GM10248 (cell line): ENCODE results near the gene TMEM63A.
"Not testable (repeated sequence)": the region's sequence is repeated elsewhere in the genome, so short reads cannot be mapped to it uniquely, and the experiment has no call there.

ENCODE experiments used
- CTCF ChIA-PET: fragments of 300-600 bp; sonication (Branson Sonifier 250); formaldehyde crosslinking; extraction: SDS; loops from one replicate; lab custom pipeline; 2021; ENCODE audit warnings: antibody characterized with exemption; lab: Yijun Ruan, JAX
- POLR2A ChIA-PET: fragments of 350-650 bp; sonication (Branson Sonifier 250); formaldehyde crosslinking; extraction: SDS; loops from one replicate; lab custom pipeline; 2020; ENCODE audit warnings: antibody characterized with exemption; lab: Yijun Ruan, JAX
- DNase-seq: peaks from one replicate; pipeline ENCODE4 v3.0.0; 2012; ENCODE audit errors: extremely low spot score
- TF ChIP-seq, protein P1 (sequence below): IDR thresholded peaks from 2 replicates; pipeline ENCODE4 v1.5.1; 2012; ENCODE audit warnings: mild to moderate bottlenecking, low read depth; ENCODE audit errors: extremely low read depth, missing control alignments, control extremely low read depth

Gene TMEM63A

DNA sequence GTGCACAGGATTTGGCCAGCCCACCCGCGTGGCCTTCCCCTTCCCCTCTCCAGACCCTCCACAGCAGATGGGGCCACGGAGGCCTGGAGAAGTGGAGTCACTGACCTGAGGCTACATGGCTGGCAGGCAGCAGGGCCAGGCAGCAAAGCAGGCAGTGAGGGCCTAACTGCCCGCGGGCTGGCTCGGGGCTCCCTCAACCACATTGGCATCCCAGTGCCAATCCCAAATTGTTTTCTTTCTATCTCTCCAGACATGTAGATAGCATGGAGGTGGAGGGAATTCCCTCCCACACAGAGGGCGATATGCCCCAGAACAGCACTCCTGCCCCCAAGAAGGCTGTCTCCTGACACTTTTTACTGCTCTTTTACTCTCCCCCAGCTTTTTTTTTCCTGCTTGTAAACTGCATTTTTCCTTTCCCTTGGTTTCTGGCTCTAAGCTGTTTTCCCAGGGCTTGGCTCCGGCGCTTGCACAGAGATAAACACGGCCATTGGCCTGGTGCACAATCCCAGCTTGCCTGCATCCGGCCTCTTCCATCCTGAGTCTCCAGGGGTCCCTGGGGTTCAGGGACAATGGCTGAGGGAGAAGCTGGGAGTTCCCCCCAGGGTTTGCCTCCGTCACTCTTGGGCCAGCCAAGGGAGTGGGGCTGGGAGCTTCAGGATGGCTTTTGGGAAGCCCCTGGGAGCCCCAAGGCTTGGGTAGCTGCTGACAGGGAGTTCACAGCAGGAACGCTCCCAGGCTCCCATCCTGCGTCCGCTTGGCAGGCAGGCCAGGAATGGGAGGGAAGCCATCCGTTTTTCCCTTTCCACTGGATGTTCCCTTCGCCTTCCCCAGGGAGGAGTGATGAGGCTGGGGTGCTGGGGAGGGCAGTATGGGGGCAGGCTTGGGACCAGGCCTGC is 65.3 kb downstream of the TMEM63A start:
- POLR2A ChIA-PET = no interaction called here
- CTCF ChIA-PET = interaction anchor here (1.1 to 1.2 kb wide), 2 partner anchors 11 to 45 kb away, joined by 3 read pairs; no protein-coding TSS in a partner anchor
- no peak for DNase-seq
- TF ChIP-seq, protein P1, sequence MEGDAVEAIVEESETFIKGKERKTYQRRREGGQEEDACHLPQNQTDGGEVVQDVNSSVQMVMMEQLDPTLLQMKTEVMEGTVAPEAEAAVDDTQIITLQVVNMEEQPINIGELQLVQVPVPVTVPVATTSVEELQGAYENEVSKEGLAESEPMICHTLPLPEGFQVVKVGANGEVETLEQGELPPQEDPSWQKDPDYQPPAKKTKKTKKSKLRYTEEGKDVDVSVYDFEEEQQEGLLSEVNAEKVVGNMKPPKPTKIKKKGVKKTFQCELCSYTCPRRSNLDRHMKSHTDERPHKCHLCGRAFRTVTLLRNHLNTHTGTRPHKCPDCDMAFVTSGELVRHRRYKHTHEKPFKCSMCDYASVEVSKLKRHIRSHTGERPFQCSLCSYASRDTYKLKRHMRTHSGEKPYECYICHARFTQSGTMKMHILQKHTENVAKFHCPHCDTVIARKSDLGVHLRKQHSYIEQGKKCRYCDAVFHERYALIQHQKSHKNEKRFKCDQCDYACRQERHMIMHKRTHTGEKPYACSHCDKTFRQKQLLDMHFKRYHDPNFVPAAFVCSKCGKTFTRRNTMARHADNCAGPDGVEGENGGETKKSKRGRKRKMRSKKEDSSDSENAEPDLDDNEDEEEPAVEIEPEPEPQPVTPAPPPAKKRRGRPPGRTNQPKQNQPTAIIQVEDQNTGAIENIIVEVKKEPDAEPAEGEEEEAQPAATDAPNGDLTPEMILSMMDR = no peak

DNA sequence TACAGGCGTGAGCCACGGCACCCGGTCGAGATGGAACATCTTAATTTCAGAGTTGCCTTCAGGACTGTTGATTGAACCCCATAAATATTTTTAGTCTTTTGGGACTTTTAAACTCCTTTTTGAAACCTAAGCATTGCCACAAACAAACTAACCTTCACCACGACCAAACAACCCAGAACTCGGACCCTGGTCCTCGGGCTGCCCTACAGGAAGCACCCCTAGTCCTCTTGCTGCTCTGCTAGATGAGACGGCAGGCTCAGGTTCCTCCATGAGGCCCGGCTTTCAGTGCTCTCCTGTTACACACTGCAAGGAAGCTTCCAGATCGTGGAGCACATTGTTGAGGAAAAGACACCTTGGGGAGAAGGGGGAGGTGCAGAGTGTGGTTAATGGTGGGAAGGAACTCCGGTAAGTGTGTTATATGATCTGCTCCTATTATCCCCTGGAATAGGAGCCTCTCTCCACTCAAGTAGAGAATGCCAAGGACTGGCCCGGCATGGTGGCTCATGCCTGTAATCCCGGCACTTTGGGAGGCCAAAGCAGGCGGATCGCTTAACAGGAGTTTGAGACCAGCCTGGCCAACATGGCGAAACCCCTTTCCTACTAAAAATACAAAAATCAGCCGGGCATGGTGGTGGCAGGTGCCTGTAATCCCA is 66.5 kb downstream of the TMEM63A start:
- TF ChIP-seq, protein P1 = no peak
- no peak for DNase-seq
- ChIA-PET CTCF (interaction anchor here (1.1 to 1.2 kb wide), 2 partner anchors 10 to 44 kb away, joined by 3 read pairs; no protein-coding TSS in a partner anchor), POLR2A (no interaction called here)

DNA sequence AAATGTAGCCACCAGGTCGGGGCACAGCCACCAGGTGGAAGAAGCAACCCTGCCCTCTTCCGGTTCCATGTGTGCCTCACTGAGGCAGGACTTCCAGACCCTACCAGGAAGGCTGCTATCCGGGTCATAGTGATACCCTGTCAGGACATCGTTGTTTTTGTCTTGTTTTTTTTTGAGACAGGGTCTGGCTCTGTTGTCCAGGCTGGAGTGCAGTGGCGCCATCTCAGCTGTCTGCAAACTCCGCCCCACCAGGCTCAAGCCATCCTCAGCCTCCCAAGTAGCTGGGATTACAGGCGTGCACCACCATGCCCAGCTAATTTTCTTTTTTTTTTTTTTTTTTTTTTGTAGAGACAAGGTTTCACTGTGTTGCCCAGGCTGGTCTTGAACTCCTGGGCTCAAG is 67.1 kb downstream of the TMEM63A start:
- POLR2A ChIA-PET, CTCF ChIA-PET, DNase-seq: not testable (repeated sequence)

DNA sequence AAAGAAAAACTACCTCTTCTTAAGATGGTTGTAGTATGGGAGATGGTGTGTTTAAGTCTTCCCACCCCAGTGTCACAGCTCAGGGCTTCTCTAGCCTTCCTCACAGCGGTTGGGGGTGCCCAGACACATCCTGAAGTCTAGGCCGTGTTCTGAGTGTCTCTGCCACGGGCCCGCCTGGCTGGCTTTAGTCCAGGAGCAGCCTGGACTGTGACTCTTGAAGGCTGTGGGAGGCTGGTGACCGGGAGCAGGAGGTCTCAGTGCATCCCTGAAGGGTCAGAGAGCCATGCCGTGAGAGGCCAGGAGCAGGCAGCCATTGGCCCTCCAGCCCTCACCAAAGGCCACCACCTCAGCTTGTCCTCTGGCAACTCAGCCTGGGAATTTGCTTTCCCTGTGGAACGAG is 67.8 kb downstream of the TMEM63A start:
- no peak for DNase-seq
- ChIA-PET CTCF (interaction anchor here (0.9 to 1.2 kb wide), 2 partner anchors 22 to 340 kb away, joined by 3 to 4 read pairs; no protein-coding TSS in a partner anchor), POLR2A (no interaction called here)
- TF ChIP-seq, protein P1 = no peak

DNA sequence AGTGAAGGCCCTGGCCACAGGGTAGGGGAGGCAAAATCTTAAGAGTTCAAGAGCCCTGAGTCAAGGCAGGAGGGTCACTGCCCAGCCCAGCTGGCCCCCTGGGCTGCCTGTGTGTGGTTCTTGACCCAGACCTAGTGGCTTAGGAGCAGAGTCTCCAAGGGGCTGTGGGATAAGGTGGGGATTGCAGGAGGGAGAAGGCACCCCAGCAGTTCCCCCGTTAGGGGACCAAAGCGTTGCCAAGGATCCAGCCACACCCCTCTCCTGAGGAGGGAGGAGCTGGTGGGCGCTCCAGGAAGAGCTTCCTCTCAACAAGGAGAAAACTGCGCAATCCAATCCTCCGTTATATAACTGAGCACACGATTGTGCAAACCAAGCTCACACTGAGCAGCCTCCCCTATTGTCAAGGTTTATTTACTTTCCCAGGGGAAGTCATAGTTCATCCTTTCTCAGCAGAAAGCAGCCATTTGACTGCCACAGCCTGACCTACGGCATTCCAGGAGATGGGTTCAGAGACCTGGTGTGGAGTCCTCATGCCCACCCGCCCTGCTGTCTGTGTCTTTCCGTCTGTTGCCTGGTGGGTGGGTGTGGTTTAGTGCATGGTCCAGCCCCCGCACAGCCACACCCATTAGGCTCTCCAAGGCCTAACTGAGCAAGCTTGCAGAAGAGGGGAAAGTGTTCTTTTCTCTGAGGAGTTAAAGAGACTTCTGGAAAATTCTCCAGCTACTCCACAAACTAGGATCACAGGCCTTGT is 68.8 kb downstream of the TMEM63A start:
- POLR2A ChIA-PET = no interaction called here
- CTCF ChIA-PET = interaction anchor here (0.9 to 5.7 kb wide), 3 partner anchors 21 to 339 kb away, joined by 3 to 26 read pairs (median 4); partner anchors contain the start of gene SRP9

DNA sequence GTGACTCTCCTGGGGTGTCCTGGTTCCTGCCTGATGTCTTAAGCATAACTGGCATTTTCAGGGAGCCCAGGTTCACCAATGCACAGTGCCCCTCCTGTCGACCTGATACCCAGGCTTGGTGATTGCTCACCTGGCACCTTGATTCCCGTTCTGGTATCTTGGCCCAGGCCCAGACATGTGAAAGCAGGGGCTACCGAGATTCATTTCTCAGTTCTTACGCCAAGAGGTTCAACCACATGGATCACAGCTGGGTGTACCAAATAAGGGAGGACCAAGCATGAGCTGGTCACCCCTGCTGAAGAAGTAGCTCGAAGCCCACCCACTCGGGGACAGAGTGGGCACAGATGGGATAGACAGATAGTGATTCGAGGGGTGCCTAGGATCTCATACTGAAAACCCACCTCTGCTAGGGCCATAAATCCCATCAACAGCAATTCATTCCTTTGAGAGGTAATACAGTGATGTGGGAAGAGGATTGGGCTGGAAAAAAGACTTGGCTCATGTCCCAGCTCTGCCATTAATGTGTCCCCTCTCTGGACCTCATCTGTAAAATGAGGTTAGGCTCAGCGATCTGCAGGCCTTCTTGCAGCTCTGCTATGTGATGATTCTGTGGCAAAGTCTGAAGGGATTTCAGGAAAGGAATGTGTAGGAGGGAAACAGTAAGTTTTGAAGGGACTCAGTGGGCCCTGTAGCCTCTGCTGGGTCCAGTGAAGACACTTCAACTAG is 69.5 kb downstream of the TMEM63A start:
- DNase-seq = no peak
- ChIA-PET CTCF (interaction anchor here (1.3 to 5.7 kb wide), 3 partner anchors 34 to 99 kb away, joined by 3 to 26 read pairs (median 4); partner anchors contain the start of gene SRP9), POLR2A (no interaction called here)
- TF ChIP-seq, protein P1 = no peak

More for the DNA sequence above, 68.8 kb downstream of the TMEM63A start:
- no peak for DNase-seq
- TF ChIP-seq, protein P1 = no peak
